Measurements from ENCODE around the gene CERS6. TPM values are rescaled to one million over a fixed set of nuclear protein-coding genes. Genes with fewer than 3 reads are reported as not detected.
A peak's percentile ranks its signal among the peaks of the same experiment; 100 is the strongest.

Gene CERS6
- total and polyA plus RNA-seq, 2 experiments from 2014 or later = 40.9 to 99.1 TPM

GRCh38 chr2:168679741-168680310 lies 223.8 kb downstream of the CERS6 start:
- Histone ChIP-seq H3K9me3 (ENCODE audit: low read depth) (no peaks in the 10 kb centered on the region), H3K4me3 (no peak overlapping the region), H3K4me1 (ENCODE audit: insufficient read depth) (peaks cover 12% of the 10 kb centered on the region), H2AFZ (no peak overlapping the region), H3K27me3 (no peaks in the 10 kb centered on the region), H3K9me2 (replicated peaks; ENCODE audit: insufficient read depth) (no peaks in the 10 kb centered on the region), H3K36me3 (replicated peaks; ENCODE audit: insufficient read depth, low read depth) (no peaks in the 10 kb centered on the region), H3K79me2 (peaks cover 55% of the 10 kb centered on the region), H3K27ac (no peak overlapping the region), H3K4me2 (no peak overlapping the region), H4K20me1 (ENCODE audit: insufficient read depth, poor library complexity, severe bottlenecking) (peaks cover 4% of the 10 kb centered on the region)
- TF ChIP-seq EZH2phosphoT487 (IDR thresholded peaks at IDR 0.05; ENCODE audit: low read depth, severe bottlenecking, unreplicated experiment) (no peak), EZH2 (IDR thresholded peaks at IDR 0.05; ENCODE audit: borderline replicate concordance) (no peak), CTCF (IDR thresholded peaks at IDR 0.05; ENCODE audit: poor library complexity) (no peak)
- DNase-seq (ENCODE audit: low spot score) = no peak
- WGBS (ENCODE audit: low lambda C conversion rate, missing lambda C conversion rate) = 54% methylated on average over 8 of the region's 8 CpGs

- Histone ChIP-seq H4K20me1 (ENCODE audit: insufficient read depth, poor library complexity, severe bottlenecking) (peaks cover 4% of the 10 kb centered on the region), H2AFZ (no peak overlapping the region), H3K79me2 (peaks cover 60% of the 10 kb centered on the region), H3K36me3 (replicated peaks; ENCODE audit: insufficient read depth, low read depth) (no peaks in the 10 kb centered on the region), H3K4me2 (no peak overlapping the region), H3K9me2 (replicated peaks; ENCODE audit: insufficient read depth) (no peaks in the 10 kb centered on the region), H3K4me1 (ENCODE audit: insufficient read depth) (peaks cover 29% of the 10 kb centered on the region), H3K27me3 (no peaks in the 10 kb centered on the region), H3K9me3 (ENCODE audit: low read depth) (no peaks in the 10 kb centered on the region), H3K4me3 (no peak overlapping the region), H3K27ac (no peak overlapping the region)
- DNase-seq (ENCODE audit: low spot score) = no peak
- no peak for TF ChIP-seq EZH2 (IDR thresholded peaks at IDR 0.05; ENCODE audit: borderline replicate concordance)
- TF ChIP-seq CTCF (IDR thresholded peaks at IDR 0.05; ENCODE audit: poor library complexity) = no peak
- no peak for TF ChIP-seq EZH2phosphoT487 (IDR thresholded peaks at IDR 0.05; ENCODE audit: low read depth, severe bottlenecking, unreplicated experiment)
- WGBS (ENCODE audit: low lambda C conversion rate, missing lambda C conversion rate) = 94% methylated on average over 1 of the region's 1 CpG
Observed at GRCh38 chr2:168683996-168684395, 227.9 kb downstream of the CERS6 start.

- no peak for TF ChIP-seq CTCF (IDR thresholded peaks at IDR 0.05; ENCODE audit: poor library complexity)
- TF ChIP-seq EZH2 (IDR thresholded peaks at IDR 0.05; ENCODE audit: borderline replicate concordance) = no peak
- TF ChIP-seq EZH2phosphoT487 (IDR thresholded peaks at IDR 0.05; ENCODE audit: low read depth, severe bottlenecking, unreplicated experiment) = no peak
- Histone ChIP-seq H2AFZ (no peak overlapping the region), H3K27me3 (no peaks in the 10 kb centered on the region), H3K4me1 (ENCODE audit: insufficient read depth) (peaks cover 30% of the 10 kb centered on the region), H3K9me3 (ENCODE audit: low read depth) (no peaks in the 10 kb centered on the region), H3K79me2 (peaks cover 58% of the 10 kb centered on the region), H3K4me2 (peak overlapping the region; percentile 32), H3K27ac (peak overlapping the region; percentile 8), H4K20me1 (ENCODE audit: insufficient read depth, poor library complexity, severe bottlenecking) (peaks cover 4% of the 10 kb centered on the region), H3K36me3 (replicated peaks; ENCODE audit: insufficient read depth, low read depth) (no peaks in the 10 kb centered on the region), H3K4me3 (no peak overlapping the region), H3K9me2 (replicated peaks; ENCODE audit: insufficient read depth) (no peaks in the 10 kb centered on the region)
- WGBS (ENCODE audit: low lambda C conversion rate, missing lambda C conversion rate) = 64% methylated on average over 3 of the region's 3 CpGs
- no peak for DNase-seq (ENCODE audit: low spot score)
Observed at GRCh38 chr2:168684921-168685599, 229.0 kb downstream of the CERS6 start.
